Measurements from ENCODE around the gene P2RX7.
A peak's percentile ranks its signal among the peaks of the same experiment; 100 is the strongest.
"Not testable (repeated sequence)": the region's sequence is repeated elsewhere in the genome, so short reads cannot be mapped to it uniquely, and the experiment has no call there.

Gene P2RX7

GRCh38 chr12:121205491-121205890 is 72.8 kb downstream of the P2RX7 start:
- DNase-seq (ENCODE audit: low read depth) = no peak

- not testable (repeated sequence) for DNase-seq (ENCODE audit: low read depth)
Observed at GRCh38 chr12:121208571-121208970, 75.9 kb downstream of the P2RX7 start.

DNA sequence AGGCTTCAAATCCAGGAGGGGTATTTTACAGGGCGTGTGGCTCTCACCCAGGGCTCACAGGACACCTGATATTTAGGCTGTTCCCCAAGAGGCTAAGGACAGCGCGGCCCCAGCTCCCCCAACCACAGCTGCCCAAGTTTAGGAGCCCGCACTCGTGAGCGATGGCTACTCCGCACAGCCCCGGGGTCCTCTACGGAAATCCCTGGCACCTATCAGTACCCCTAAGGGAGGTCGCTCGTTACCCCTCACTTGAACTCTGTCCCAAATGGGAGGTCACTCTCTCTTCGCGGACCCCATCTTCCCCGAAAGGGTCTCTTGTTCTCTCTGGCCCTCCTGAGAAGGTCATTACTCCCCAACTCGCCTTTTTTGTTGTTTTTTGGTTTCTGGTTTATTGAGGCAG is 76.5 kb downstream of the P2RX7 start:
- no peak for DNase-seq (ENCODE audit: low read depth)

DNA sequence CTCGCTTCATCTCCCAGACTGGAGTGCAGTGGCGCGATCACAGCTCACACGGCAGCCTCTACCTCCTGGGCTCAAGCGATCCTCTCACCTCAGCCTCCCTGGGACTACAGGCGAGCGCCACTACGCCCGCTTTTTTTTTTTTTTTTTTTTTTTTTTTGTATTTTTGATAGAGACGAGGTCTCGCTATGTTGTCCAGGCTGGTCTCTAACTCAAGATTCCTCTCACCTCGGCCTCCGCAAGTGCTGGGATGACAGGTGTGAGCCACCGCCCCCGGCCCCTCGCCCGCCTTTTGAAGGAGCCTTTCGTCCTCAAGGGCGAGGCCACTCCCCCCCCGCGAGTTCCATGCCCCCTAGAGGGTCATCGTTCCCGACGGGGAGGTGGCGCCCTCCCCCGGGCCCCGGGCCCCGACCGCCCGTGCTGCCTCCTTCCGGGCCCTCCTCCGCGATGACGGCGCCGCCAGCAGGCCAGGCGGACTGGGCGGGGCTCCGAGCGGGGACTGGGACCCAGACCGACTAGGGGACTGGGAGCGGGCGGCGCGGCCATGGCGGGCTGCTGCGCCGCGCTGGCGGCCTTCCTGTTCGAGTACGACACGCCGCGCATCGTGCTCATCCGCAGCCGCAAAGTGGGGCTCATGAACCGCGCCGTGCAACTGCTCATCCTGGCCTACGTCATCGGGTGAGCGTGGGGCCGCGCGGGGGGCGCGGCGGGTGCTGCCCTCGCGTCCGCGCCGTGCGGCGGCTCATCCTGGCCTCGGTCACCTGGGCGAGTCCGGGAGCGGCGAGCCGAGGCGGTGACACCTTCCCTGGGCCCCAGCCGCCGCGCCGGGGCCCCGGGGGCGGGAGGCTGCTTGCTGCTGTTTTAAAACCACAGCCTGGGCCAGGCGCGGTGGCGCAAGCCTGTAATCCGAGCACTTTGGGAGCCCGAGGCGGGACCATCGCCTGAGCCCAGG is 77.2 kb downstream of the P2RX7 start, which contains the start of gene P2RX4:
P2RX4 (plus strand) TSS at position 506 of the 949 bp plus-strand sequence; CDS start at position 542, 36 bp downstream.
- peak; percentile 67 for DNase-seq (ENCODE audit: low read depth)

DNA sequence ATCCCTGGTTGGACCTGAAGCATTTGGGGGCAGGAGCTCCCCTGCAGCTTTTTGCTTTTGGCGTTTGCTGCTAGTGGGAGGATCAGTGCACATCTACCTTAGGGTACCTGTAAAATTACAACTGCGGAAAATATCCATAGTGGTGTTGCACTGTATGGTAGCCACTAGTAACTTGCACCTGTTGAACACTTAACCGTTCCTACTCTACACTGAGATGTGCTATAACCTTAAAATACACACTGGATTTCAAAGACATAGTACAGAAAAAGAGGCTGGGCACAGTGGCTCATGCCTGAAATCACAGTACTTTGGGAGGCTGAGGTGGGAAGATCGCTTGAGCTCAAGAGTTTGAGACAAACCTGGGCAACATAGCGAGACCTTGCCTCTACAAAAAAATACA is 80.2 kb downstream of the P2RX7 start:
- no peak for DNase-seq (ENCODE audit: low read depth)

DNA sequence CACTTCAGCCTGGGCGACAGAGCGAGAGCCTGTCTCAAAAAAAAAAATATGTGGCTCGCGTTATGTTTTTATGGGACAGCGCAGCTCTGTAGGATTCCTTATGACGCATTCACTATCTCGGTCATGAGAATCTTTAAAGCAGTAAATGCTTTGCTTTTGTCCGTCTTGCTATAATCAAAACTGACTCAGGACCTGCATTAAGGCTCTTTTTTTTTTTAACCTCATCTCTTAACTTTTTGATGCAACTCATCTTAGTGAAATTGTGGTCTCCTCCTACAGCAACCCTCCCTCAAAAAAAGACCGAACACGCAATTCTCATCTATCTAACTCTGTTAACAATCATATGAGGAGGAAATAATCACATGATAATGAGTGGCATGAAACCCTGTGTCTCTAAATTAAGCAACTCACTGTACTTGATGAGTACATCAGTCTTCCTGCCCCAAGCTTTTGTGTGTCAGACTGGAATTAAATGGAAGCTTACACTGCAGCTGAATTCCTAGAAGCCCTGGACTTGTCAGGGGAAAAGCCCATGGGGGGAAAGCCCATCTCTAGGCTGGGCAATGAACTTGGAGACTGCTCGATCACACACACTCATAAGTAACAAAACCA is 81.6 kb downstream of the P2RX7 start:
- no peak for DNase-seq (ENCODE audit: low read depth)

DNA sequence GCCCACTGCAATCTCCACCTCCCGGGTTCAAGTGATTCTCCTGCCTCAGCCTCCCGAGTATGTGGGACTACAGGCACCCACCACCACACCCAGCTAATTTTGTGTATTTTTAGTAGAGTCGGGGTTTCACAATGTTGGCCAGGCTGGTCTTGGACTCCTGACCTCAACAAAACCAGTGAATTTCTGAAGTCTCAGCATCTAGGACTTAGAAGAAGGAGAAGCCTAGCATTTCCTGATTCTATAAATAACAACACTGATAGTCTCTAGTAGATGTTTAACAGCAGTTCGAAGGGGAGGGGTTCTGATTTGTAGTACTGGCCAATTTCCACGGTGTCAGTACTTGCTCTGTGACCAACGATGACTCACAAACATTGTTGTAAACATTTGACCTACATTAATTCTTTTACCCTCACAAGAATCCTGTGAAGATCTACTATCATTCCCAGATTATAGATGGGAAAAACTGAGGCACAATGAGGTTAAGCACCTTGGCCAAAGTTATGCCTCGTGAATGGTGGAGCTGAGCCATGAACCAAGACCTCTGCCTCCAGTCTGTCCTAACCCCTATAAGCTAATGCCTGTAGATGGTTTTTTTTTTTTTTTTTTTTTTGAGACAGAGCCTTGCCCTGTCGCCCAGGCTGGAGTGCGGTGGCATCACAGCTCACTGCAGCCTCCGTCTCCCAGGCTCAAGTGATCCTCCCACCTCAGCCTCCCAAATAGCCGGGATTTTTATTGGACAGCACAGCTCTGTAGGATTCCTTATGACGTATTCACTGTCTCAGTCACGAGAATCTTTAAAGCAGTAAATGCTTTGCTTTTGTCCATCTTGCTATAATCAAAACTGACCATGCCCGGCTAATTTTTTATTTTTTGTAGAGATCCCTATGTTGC is 82.4 kb downstream of the P2RX7 start:
- DNase-seq (ENCODE audit: low read depth) = no peak

DNA sequence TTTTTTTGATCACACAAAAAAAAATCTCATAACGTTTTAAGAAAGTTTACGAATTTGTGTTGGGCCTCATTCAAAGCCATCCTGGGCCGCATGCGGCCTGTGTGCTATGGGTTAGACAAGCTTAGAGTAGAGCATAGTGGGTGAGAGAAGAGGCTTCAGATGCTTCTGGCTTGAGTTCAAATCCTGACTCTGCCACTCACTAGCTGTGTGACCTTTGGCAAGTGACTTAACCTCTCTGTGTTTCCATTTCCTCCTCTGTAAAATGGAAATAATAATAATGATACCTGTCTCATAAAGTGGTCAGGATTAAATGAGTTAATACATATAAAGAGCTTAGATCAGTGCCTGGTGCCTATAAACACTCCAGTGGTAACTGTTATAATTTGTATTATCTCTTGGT is 83.4 kb downstream of the P2RX7 start:
- DNase-seq (ENCODE audit: low read depth) = no peak

DNA sequence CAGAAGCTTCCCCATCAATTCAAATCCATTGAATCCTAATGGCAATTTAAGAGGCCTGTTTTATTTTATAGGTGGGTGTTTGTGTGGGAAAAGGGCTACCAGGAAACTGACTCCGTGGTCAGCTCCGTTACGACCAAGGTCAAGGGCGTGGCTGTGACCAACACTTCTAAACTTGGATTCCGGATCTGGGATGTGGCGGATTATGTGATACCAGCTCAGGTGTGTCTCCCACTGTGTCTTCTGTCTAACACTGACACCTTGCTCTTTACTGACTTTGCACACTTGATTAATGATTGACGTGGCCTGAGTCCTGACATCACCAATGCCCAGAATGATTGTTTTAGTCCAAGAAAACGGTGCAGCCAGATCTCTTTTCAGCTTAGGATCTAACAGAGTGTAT is 84.4 kb downstream of the P2RX7 start:
- DNase-seq (ENCODE audit: low read depth) = no peak

- no peak for DNase-seq (ENCODE audit: low read depth)
Observed at GRCh38 chr12:121217761-121218160, 85.1 kb downstream of the P2RX7 start.

DNA sequence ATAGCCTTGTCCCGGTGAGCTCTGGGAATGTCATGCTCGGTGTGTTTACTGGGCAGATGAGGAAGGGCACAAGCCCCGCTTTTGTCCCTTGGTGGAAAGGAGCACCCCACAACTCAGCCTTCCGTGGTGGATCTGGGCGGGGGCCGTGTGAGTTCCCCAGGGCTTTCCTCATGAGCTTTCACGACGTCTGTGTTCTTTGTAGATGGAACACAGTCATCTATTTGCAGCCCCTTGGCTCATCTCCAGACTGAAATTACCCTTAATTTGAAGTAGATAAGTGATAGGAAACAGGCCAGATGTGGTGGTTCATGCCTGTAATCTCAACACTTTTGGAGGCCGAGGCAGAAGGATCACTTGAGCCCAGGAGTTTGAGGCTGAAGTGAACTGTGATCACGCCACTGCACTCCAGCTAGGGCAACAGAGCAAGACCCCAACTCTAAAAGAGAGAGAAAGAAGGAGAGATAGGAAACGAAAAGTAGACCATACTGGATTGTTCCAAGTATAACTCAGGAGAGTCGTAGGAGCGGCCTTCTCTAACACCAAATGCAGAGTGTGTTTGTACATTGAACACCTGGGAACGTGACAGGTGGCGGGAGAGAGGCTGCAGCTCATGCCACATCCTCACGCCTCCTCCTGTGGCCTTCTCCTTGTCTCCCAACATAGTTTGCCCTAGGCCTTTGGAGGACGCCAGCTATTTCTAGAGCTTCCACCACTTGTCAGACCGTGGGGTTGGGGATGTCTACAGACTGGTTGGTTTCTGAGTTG is 86.1 kb downstream of the P2RX7 start:
- no peak for DNase-seq (ENCODE audit: low read depth)

DNA sequence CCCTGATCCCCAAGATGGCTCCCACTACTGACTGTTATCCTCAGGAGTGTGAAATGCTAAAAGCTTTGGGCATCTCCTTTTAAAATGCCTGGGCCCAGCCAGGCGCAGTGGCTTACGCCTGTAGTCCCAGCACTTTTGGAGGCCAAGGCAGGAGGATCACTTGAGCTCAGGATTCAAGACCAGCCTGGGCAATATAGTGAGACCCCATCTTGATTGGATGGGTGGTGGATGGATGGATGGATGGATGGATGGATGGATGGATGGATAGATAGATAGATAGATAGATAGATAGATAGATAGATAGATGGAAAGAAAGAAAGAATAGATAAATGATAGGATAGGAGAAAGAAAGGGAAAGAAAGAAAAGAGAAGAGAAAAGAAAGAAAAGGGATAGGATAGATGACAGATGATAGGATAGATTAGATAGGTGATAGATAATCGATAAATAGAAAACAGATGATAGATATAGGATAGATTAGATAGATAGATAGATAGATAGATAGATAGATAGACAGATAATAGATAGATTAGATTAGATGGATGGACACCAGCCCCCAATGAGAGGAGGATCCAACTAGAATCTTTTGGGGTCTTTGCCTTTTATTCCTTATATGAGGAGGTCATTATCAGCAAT is 86.8 kb downstream of the P2RX7 start:
- no peak for DNase-seq (ENCODE audit: low read depth)

DNA sequence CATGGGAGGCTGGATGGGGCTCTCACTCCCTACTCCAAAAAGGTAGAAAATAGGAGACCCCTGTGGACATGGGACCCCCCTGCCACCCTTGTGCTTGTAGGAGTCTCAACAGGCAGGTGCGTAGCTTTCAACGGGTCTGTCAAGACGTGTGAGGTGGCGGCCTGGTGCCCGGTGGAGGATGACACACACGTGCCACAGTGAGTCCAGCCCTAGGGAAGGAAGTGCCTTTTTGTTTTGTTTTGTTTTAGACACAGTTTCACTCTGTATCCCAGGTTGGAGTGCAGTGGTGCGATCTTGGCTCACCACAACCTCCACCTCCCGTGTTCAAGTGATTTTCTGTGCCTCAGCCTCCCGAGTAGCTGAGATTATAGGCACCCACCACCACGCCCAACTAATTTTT is 90.2 kb downstream of the P2RX7 start:
- DNase-seq (ENCODE audit: low read depth) = no peak

DNA sequence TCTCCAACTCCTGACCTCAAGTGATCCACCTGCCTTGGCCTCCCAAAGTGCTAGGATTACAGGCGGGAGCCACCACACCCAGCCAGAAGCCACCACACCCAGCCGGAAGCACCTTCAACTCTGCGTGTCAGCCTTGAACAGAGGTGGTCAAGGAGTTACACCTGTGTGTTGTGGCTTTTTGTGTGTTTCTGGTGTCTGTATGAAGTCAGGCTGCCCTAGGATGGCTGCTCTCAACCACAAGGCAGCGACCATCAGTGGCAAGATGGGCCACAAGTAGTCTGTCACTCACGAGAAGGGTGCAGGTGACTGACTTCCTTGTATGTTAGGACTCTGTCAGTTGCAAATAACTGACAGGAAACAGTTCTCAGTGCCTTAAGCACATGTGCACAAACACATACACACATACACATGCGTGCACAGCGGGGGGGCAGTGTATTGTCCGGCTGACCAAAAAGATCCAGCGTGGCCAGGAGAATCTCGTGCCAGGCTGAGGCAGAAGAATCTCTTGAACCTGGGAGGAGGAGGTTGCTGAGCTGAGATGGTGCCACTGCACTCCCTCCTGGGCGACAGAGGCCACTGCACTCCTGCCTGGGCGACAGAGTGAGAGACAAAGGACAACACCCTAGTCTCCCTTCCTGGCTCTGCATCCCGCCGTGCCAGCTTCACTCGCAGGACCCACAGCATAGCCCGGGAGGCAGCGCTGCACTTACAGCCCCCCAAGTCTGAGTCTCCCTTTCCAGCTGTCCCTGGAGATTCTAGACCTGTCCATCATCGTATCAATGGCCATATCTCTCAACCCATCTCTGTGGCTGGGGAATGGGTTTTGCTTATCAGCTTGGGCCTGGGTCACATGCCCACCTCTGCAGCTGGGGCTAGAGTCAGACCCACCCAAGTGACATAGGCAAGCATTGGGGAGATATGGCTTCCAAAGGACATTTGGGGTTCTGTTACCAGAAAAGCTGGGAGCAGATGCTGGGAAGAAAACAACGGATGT is 90.9 kb downstream of the P2RX7 start:
- DNase-seq (ENCODE audit: low read depth) = no peak

GRCh38 chr12:121224591-121224990 is 91.9 kb downstream of the P2RX7 start:
- DNase-seq (ENCODE audit: low read depth) = no peak

DNA sequence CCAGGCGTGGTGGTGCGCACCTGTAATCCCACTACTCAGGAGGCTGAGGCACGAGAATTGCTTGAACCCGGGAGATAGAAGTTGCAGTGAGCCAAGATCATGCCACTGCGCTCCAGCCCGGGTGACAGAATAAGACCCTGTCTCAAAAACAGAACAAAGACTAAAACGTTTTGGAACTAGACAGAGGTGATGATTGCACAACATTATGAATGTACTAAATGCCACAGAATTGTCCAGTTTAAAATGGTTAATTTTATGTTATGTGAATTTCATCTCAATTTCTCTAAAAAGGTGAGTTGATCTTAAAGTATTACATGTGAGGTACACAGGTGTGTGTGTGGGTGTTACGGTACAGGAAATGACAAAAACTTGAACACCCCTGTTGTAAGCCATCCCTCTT is 93.7 kb downstream of the P2RX7 start:
- no peak for DNase-seq (ENCODE audit: low read depth)

DNA sequence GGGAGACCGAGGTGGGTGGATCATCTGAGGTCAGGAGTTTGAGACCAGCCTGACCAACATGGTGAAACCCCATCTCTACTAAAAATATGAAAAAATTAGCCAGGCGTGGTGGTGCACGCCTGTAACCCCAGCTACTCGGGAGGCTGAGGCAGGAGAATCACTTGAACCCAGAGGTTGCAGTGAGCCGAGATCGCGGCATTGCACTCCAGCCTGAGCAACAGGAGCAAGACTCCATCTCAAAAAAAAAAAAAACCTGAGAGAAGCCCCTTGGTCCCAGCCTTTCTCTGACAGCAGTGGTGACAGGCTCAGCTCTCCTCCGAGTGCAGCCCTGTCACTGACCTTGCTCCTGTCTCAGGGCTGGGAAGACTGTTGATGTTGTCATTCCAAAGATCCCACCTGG is 94.2 kb downstream of the P2RX7 start:
- DNase-seq (ENCODE audit: low read depth) = not testable (repeated sequence)

GRCh38 chr12:121227294-121227693 is 94.6 kb downstream of the P2RX7 start:
- DNase-seq (ENCODE audit: low read depth) = no peak

DNA sequence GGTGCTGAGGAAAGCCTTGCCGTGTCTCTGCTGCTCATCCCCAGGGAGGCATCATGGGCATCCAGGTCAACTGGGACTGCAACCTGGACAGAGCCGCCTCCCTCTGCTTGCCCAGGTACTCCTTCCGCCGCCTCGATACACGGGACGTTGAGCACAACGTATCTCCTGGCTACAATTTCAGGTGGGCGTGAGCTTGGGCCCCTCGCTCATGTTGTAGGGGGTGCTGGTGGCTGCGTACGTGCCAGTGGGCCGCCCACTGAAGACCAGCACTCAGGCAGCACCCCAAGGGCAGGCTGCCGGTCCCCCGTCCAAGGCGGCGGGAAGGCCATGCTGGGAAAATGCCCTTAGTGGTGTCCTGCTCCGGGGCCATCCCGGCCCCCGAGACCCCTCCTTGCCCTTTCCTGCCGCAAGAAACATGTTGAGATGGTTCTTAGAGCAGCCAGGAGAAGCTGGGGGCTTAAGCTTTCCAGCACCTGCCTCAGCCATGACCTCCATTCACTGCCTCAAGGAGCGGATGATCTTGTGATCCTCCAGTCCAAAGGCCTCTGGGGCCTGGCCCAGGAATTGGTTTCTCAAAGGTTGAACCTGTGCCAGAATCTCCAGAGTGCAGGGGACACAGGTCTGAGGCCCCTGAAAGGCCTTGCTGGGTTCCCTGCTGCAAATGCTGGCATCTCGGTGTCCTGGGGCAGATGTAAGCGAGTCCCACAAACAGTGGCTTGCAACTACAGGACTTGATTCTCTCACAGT is 96.4 kb downstream of the P2RX7 start:
- no peak for DNase-seq (ENCODE audit: low read depth)
